HG03460 (cell line): ENCODE data around the gene ITGB7.
"Not testable (repeated sequence)": the region's sequence is repeated elsewhere in the genome, so short reads cannot be mapped to it uniquely, and the experiment has no call there.

Experiments
- ATAC-seq: cut with Tn5 transposase; IDR thresholded peaks from one replicate; pipeline ENCODE4 v1.9.1; 2021; ENCODE audit not compliant: unreplicated experiment

Gene ITGB7

DNA sequence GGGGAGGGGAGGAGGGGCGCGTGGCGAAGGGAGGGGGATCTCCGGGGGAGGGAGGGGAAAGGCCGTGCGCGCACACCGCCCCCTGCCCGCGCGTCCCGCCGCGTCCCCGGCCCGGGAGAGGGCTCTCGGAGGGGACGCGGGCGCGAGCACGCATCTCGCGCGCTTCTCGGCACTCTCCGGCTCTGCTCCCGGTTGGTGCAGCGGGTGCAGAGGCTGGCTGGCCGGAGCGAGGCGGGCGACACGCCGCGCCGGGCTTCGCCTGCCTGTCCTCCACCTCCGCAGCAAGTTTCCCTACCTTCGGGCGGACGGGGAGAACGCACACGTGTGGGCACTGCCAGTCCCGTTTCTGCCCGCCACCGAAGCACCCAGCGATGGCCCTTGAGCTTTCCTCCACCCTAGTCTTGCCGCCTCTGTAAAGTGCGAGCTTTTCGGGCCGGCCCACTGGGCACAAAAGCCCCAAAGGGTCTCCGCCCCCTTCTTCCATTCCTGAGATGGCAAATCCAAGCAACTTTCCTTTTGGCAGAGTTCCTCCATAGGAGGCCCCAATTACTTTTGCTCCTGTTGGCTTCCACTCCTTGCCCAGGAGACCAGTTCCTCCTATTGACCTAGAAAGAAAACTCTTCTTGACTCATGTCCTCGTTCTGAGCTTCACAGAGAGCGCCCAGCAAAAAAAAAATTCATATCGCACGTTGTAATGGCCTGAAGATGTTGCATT is 26.0 kb downstream of the ITGB7 start:
- ATAC-seq, result peak; percentile 47

DNA sequence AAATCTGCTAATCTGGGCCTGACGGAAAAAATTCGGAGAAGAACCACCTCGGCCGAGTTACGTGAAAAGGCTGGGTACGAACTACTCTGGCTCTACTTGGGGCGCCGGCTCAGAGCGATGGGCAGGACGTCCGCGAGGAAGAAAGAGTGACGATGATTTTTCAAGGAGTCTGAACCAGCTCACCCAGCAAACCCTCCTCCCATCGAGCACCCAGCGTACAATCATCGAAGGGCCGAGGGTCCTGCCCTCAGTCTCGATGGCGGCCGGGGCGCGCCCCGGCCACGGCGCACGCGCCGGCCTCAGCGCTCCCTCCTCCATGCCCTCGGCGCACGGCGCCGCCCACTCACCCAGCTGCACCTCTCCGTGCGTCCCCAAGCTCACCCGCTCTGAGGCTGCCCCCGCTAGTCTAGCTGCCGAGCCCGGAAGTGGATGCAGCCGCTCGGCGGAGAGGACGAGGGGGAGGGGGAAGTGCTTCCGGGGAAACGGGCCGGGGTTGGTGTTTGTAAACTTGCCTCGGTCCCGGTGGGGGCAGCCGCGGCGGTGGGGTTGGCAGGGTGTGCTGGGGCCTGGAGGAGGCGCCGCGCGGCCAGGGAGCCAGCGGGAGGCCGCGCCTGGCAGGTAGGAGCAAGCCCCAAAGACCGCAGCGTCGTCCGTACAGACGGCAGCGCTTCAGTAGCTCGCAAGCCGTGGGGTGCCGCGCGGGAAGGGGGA is 26.7 kb downstream of the ITGB7 start, which contains the start of the genes CSAD and ZNF740:
Gene CSAD (minus strand): TSS at position 706 of the 711 bp plus-strand sequence. CDS start 7,455 bp downstream, outside the sequence.
Gene ZNF740 (plus strand): TSS at position 503 of the 711 bp plus-strand sequence. CDS start 1,262 bp downstream, outside the sequence.
- ATAC-seq, result peak; percentile 96

DNA sequence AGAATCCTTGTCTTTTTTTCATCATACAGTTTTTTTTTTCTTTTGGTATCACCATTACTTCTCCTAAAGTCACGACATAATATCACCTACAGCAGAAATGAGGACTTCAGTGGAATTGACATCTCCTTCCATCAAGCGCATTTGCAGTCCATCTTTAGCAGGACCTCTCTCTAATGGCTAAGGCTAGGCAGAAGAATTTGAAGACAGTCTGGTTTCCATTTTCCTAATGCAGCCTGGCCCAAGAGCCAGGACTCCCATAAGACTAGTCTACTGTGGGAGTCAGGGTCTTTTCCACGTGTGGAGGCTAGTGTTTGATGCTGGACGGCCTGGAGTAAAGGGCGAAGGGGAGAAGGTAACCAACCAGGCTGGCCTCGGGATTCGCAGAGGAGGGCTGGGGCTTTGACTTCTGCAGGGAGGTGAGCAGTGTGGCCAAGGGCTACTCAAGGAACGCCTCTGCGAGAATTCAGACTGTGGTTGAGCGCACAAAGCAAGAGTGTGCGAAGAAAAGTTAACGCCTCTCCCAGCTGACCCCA is 27.3 kb downstream of the ITGB7 start:
- peak; percentile 9 for ATAC-seq

DNA sequence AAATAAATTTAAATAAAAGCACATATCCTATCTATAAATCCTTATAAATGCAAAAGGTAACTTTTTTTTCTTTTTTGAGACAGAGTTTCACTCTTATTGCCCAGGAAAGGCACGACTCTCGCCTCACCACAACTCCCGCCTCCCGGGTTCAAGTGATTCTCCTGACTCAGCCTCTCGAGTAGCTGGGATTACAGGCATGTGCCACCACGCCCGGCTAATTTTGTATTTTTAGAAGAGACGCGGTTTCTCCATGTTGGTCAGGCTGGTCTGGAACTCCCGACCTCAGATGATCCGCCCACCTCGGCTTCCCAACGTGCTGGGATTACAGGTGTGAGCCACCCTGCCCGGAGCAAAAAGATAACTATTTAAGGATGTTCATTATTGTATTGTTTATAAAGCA is 28.2 kb downstream of the ITGB7 start:
- ATAC-seq, result not testable (repeated sequence)

GRCh38 chr12:53177447-53177846 is 29.6 kb downstream of the ITGB7 start:
- not testable (repeated sequence) for ATAC-seq

GRCh38 chr12:53176750-53177149 is 30.3 kb downstream of the ITGB7 start:
- ATAC-seq, result no peak

GRCh38 chr12:53174881-53175491 is 32.1 kb downstream of the ITGB7 start:
- no peak for ATAC-seq

- no peak for ATAC-seq
Measured at GRCh38 chr12:53173085-53173715, 33.9 kb downstream of the ITGB7 start.

DNA sequence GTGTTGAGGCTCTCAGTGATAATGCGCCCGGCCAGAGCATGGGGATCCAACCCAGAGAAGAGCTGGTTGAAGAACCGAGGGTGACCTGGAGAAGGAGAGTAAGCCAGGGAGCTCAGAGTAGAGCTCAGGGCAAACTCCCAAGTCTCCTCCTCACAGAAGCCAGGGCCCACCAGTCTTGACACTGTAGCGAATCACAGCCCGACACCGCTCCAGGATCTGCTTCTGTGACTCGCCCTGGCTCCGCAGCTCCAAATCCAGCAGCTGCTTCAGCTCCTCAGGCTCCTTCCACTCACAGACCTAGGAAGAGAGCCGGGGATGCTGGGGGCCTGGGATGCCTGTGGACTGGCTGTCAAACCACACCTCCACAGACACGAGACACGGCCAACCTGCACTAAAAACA is 34.7 kb downstream of the ITGB7 start:
- ATAC-seq, result no peak

DNA sequence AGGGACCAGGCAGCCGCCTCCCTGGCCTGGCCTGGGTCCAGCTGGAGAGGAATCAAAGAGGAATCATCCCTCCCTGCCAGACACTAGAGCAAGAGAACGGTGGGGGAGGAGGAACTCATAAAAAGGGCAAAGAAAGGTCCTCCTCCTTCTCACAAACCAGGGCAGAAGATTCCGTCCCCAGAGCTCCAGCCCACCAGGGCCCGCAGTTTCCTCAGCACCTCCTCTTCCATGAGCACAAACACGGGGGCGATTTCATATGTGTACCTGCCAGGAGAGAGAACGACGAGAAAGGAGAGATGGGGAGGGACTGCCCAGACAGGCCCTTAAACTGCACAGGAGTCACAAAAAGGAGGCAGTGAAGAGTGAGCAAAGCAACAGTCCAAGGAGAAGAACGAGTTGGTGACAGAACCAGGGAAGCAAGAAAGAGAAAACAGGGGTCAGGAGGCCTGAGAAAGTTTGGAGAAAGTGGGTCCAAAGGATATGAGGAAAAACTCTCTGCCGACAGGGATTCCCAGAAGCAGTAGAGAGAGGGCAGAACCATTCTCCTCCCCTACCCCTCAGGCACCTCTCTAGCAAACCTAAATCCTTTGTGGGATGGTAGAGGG is 35.2 kb downstream of the ITGB7 start:
- ATAC-seq, result no peak

GRCh38 chr12:53170876-53171724 is 36.0 kb downstream of the ITGB7 start:
- no peak for ATAC-seq

GRCh38 chr12:53170215-53170614 is 36.8 kb downstream of the ITGB7 start:
- no peak for ATAC-seq

DNA sequence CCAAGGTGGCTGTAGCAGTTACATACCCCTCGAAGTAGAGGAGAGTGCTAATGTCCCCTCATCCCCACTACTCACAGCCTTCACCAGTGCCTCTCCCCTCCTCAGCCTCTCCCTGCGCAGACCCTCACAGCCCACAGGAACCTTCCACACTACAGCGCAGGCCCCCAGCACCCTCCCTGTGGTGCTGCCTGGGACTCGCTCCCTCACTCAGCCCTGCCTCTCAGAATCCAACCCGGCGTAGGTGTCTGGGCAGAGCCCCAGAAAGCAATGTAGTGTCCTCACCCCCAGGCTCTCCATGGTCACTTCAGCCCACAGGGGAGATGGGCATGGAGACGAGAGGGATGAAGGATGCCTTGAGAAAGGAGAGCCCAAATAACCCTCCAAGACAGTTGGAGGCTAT is 37.4 kb downstream of the ITGB7 start:
- ATAC-seq, result no peak

- no peak for ATAC-seq
Measured at GRCh38 chr12:53166837-53167236, 40.2 kb downstream of the ITGB7 start.

DNA sequence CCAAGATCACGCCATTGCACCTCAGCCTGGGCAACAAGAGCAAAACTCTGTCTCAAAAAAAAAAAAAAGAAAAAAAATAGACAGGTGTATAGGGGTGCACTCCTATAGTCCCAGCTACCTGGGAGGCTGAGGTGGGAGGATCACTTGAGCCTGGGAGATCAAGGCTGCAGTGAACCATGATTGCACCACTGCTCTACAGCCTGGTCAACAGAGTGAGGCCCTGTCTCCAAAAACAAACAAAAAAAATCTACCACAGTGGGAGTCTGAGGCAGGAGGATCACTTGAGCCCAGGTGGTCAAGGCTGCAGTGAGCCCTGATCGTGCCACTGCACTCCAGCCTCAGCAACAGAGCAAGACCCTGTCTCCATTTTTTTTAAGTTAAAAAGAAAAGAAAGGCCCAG is 44.0 kb downstream of the ITGB7 start:
- not testable (repeated sequence) for ATAC-seq

DNA sequence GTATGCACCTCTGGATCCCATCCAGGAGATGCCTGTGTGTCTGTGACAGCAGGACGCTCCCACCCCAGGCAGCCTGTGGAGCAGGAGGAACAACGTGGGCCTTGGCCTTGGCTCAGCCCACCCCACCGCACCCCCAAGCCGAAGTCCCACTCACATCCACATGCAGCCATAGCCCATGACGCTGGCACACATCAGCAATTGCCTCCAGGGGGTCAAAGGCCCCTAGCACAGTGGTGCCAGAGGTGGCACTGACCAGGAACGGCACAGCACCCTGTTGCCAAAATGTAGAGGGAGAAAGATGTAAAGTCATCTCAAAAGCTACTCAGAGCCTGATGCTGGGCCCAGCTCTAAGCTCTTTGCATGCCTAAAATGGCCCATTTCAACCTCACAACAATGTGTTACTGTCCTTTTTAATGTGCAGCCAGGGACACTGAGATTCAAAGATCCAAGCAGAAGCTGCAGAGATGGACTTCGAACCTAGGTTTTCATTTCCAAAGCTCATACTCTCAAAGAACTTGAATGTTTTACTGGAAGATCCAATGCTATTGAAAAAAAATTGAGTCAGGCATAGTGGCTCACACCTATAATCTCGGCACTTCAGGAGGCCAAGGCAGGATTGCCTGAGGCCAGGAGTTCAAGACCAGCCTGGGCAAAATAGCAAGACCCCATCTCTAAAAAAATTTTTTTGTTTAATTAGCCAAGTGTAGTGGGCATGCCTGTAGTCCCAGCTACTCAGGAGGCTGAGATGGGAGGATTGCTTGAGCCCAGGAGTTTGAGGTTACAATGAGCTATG is 45.7 kb downstream of the ITGB7 start:
- ATAC-seq, result no peak

- no peak for ATAC-seq
Measured at GRCh38 chr12:53160673-53161072, 46.4 kb downstream of the ITGB7 start.

DNA sequence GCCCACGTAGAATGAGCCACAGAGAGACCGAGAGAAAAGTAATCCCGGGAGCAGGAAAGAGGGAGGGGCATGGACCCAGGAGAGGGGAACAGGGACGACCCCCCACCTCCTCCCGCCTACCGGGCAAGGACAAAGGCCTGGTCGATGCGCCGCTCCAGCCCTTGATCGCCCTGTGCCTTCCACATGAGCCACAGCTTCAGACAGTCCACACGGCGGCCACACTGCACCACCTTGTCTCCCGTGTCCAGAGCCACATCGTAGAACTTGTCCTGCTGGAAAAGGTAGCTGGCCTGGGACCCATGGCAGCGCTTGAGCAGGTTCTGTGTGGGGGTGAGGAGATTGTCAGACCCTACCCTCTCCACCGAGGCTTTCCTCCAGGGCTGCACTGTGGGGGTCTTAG is 47.1 kb downstream of the ITGB7 start:
- ATAC-seq, result no peak
